Measurements from ENCODE around the gene C13orf46.
"Not testable (repeated sequence)": the region's sequence is repeated elsewhere in the genome, so short reads cannot be mapped to it uniquely, and the experiment has no call there.

Gene C13orf46

DNA sequence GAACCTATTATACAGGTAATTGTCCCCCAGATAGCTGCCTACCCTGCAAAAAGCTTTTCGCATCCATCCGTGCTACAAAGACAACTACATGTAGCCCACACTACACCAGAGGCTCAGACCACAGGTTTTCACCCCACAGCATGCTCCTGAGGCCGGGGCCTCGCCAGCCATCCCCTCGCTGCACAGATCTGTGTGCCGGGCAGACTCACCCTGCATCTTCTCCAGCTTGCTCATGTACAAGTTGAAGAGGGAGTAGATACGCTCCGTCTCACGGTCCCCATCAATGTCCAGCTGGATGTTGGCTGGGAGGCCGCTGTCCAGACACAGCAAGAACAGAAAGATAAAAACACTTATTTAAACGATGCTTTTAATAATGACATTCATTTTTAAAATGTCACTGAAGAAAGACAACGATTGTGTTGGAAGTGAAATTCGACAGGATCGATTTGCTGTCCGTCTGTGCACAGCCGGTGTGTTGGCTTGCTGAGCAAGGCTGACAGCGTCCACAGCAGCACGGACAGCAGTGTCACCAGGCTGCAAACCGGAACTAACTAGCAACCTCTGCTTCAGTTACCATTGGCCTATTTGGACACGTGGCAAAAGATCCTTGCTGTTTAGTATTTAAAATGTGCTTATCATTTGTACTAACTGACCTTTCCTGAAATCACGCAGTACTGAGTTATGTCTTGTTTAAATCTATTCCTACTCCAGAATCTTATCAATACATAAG is 18.6 kb upstream of the C13orf46 start:
- no peak for DNase-seq (ENCODE audit: low read depth in 3 of 3)

DNA sequence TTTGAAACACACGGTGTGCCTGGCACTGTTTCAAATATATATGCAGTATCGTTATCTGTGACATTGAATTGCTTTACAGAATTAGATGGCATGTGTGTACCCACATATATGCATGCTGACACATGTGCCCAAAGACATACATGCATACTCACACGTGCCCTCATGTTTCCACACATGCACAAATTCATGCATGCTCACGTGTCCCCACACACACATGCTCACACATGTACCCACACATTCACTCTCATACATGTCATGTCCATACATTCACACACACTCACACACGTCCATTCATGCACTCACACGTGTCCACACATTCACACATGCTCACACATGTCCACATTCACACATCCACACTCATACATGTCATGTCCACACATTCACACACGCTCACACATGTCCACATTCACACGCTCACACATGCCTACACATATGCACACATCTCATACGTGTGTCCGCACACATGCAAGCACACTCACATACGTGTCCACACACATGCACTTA is 17.9 kb upstream of the C13orf46 start:
- no peak for DNase-seq (ENCODE audit: low read depth in 3 of 3)

DNA sequence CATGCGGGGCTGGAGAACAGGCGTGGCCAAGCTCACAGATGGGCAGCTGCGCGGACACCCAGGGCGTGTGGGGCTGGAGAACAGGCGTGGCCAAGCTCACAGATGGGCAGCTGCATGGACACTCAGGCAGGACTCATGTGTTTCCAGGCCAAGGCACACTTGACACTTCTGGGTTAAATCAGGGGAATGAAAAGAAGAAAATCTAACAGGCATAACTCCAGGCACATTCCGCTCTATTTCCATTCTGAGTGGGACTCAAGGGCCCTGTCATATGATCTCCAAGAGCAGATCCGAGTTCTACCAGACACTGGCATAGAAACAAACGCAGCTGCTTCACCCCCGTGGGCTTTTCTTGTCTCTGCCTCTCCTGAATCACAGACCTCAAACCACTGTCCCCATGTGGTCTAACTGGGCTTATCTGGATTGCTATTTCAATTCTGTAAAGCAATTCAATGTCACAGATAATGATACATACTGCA is 17.4 kb upstream of the C13orf46 start:
- no peak for DNase-seq (ENCODE audit: low read depth in 3 of 3)

DNA sequence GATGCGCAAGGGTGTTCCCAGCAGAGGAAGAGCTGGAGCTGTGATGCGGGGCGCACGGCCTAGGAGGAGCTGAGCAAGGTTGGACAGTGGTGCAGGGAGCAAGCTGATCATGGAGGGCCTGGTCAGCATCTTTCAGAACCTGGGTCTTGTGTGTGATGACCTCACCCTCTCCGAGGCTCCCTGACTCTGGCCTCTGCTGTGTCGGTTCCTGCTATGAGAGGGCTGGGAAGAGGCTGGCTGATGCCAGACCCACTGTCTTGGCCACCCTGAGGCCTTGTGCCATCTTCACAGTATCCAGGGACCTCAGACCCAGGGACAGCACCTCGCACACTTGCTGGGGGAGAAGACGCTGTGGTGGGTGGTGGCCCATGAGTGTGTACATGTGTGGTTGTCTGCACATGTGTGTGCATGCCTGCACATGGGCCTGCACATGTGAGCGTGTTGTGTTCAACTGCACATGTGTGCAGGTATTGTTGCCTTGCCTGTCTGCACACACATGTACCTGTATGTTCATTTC is 16.5 kb upstream of the C13orf46 start:
- DNase-seq (ENCODE audit: low read depth in 3 of 3) = no peak

DNA sequence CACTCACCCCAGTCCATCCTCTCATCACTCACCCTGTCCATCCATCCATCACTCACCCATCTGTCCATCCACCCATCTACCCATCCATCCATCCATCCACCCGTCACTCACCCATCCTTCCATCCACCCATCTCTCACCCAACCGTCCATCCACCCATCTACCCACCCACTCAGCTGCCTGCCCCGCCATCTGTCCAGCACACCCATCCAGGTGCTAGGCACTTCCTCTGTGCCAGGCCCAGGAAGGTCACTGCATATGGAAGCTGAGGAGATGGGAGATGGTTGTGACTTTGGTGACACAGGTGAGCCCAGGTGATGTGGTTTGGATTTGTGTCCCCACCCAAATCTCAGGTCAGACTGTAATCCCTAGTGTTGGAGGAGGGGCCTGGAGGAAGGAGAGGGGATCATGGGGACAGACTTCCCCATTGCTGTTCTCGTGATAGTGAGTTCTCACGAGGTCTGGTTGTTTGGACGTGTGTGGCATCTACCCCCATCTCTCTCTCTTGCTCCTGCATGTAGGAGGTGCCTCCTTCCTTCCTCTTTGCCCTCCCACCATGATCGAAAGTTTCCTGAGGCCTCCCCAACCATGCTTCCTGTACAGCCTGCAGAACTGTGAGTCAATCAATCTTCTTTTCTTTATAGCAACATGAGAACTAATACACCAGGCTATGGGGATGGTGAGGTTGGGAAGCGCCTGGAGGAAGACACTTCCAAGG is 15.9 kb upstream of the C13orf46 start:
- no peak for DNase-seq (ENCODE audit: low read depth in 3 of 3)

DNA sequence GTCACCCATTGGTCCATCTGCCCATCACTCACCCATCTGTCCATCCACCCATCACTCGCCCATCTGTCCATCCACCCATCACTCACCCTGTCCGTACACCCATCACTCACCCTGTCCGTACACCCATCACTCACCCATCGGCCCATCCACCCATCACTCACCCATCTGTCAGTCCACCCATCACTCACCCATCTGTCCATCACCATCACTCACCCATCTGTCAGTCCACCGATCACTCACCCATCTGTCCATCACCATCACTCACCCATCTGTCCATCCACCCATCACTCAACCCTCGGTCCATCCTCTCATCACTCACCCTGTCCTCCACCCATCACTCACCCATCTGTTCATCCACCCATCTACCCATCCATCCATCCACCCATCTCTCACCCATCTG is 15.0 kb upstream of the C13orf46 start:
- DNase-seq (ENCODE audit: low read depth in 3 of 3) = not testable (repeated sequence)

DNA sequence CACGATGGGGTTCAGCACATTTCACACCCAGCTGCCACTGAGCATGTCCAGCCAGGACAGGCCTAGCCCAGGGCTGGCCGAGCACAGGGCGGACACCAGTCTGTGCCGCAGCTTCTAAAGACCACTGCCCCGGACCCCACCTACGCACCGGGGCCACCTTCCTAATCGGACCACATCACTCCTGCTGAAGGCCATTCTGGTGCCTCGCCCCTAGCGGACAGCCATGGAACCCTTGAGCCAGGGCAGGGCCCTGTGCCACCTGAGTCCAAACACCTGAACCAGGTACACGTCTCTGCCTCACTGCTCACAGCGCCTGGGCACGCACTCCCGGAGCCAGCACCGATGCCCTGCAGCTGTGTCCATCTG is 8.4 kb upstream of the C13orf46 start:
- DNase-seq (ENCODE audit: low read depth in 3 of 3) = no peak

DNA sequence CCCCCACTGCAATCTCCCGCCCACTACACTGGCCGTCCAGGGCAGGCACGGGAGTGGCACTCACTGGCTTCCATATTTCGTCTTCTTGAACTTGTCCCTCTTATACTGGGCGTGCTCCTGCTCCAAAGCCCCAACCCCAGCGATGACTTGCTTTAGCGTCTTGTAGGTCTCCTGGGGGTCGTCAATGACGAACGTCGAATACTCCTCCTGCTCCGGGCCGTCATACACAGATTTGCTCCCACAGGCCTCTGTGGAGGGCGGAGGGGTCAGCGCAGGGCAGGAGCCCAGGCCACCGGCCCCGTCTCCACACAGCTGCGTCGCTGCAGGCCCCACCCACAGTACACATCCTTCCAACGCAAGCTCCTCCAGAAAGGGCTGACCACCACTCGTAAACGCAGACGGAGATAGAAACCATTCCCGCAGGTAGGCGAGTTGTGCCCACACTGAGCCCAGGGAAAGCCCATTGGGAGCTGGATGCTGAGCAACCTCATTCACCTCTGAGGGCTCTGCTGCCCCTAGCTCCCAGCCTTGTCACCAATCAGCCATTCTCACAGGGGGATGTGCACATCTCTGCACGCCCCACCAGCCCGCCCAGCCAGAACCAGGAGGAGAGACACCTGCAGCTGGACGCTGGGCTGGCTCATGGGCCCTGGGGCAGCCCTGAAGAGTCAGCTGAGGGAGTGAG is 7.9 kb upstream of the C13orf46 start:
- DNase-seq (ENCODE audit: low read depth in 3 of 3) = no peak

DNA sequence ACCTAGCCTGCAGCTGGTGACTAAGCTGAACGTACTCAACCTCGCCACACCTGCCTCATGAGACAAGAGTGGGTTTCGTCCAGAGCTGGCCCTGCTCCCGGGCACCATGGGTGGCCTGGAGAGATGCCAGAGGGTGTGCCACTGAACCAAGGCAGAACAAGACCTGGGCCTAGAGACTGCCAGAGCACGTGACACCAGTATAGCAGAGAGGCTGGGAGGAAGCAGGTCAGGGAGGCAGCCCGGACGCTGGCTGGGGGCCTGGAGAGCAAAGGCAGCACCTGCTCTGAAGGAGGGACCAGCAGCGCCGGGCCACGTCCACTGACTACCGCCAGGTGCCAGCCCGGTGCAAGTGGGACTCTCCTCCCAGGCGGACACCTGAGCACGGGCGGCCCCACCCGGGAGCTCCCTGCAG is 7.3 kb upstream of the C13orf46 start:
- DNase-seq (ENCODE audit: low read depth in 3 of 3) = no peak

DNA sequence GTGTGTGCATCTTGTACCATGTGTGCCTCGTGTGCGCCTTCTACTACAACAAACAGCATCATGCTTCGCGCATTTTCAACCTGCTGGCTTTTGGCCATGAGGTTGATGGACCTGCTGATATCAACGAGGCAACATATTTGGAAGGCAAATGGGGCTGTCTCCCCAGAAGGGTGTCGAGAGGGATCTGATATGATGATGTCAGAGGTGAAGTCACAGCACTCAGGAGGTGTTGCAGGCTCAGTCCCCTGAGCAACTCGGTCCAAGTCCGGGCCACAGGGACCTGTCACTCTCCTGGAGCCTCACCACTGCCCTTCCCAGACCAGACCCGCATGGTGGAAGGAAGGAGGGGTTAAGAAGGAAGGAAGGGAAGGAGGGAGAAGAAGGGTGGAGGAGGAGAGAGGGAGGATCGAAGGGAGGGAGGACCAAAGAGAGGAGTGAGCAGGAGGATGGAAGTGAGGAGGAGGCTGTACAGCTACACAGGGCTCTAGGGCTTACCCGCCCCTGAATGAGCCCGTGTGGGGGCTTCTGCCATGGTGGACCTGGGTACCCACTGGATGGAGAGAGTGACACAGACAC is 6.7 kb upstream of the C13orf46 start:
- no peak for DNase-seq (ENCODE audit: low read depth in 3 of 3)

DNA sequence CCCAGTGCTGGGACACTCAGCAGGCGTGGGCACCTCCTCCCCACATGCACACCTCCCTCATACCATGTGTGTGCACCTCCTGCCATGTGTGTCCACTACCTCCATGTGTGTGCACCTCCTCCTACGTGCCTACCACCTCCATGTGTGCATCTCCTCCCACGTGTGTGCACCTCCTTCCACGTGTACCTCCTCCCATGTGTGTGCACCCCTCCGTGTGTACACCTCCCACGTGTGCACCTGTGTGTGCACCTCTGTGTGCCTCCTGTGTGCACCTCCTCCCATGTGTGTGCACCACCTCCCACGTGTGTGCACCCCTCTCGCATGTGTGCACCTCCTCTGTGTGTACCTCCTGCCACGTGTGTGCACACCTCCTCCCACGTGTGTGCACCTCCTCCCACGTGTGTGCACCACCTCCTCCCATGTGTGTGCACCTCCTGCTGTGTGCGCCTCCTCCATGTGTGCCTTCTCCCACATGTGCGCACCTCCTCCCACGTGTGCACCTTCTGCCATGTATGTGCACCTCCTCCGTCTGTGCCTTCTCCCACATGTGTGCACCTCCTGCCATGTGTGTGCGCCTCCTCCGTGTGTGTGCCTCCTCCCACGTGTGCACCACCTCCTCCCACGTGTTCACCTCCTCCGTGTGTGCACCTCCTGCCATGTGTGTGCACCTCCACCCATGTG is 6.1 kb upstream of the C13orf46 start:
- no peak for DNase-seq (ENCODE audit: low read depth in 3 of 3)

DNA sequence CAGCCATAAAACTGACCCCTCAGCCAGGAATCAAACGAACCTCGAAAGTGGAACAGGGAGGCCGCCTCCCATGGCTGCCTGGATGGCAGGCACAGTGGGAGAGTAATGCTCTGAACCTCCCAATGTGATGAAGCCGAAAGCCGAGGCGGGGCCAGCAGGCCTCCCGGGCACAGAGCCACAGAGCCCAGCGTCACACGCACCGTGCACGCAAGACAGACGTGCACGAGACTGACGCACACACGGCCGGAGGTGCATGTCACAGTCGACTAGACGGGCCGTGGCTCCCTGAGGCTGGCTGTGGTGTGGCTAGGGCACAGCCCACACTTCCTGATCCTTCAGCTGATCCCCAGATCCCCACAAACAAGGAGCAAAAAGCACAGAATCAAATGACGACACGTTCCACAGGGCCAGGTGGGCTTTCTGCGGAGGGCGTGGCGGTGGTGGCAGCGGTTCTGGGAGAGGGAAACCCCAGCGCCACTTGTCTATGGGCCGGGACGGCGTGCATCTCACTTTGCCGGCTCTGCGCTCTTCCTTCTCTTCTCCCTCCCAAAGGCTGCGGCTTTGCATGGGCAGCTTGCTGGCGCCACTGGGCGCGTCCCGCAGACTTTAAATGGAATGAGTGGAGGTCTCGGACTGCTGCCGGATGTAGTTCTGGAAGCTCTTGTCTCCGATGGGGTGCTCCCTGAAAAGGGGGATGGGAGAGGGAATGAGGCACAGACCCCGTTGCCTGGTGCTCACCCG is 5.0 kb upstream of the C13orf46 start:
- no peak for DNase-seq (ENCODE audit: low read depth in 3 of 3)

DNA sequence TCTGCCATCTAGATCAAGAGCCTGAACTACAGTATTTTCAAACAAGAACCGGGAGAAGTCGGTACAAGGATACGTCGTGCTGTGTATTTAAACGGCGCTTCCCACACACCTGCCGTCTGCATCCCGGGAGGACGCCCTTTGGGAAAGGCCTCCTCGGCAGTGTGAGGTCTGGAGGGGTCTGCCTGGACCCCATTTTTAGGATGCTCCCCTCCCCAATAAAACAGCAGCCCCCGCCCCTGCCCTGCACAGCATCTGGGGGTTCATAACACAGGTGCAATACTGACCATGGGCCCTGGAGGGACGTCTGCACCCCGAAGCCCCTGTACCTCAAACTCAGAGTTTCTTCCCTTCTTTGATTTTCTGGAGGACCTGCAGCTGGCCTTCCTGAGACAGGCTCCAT is 4.1 kb upstream of the C13orf46 start:
- DNase-seq (ENCODE audit: low read depth in 3 of 3) = no peak

DNA sequence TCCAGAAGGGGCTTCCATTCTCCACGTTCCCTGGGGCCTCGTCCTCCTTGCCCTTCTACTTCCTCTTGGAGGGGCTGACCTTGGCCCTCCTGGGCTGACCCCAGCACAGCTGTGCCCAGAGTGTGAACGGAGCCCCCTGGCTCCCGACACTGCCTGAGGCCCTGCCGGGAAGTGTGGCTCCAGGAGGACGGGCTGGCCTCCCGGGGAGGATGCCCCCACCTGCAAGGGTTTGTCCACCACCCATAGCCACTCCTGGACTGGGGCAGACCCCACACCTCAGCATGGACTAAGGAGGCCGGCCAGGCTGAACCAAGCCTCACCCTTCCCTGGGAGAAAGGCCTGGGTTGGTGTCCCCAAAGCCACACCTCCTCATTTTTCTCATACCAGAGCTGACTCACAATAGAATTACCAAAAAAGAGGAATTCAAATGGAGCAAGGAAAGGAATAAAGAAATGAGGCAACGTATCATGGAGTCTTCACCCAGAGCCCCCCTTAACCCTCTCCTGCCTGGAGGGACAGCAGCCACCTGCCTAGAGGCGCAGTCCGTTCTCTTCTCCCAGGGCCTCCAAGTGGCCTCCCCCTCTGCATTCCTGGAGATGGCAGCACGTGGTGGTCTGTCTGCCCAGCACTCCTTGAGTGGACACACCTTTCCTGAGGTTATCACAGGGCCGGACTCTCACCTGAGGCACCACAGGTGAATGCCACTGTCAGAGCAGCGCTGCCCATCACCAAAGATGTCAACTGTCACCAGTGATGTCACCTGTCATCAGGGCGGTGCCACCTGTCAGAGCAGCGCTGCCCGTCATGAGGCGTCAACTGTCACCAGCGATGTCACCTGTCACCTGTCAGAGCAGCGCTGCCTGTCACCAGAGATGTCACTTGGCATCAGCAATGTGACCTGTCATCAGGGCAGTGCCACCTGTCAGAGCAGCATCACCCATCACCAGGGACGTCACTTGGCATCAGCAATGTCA is 3.1 kb upstream of the C13orf46 start:
- no peak for DNase-seq (ENCODE audit: low read depth in 3 of 3)

DNA sequence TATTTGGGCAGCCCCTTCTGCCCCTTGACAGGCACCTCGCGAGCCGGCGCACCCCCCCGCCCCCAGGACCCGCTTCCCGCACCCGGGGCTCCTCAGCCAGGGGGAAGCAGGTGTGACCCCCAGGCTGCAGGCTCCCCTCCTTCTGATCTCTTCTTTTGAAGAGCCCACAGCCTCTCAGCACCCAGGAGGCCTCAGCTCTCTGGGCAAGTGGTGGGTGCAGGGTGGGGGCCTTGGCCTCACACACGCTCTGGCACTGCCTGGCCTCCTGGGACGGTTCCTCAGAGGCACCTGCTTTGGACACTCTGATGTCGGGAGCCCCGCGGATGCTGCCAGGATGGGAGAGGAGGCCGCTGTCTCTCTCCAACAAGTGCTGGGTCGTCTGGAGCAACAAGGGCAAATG is 1.5 kb upstream of the C13orf46 start:
- DNase-seq (ENCODE audit: low read depth in 3 of 3) = no peak

DNA sequence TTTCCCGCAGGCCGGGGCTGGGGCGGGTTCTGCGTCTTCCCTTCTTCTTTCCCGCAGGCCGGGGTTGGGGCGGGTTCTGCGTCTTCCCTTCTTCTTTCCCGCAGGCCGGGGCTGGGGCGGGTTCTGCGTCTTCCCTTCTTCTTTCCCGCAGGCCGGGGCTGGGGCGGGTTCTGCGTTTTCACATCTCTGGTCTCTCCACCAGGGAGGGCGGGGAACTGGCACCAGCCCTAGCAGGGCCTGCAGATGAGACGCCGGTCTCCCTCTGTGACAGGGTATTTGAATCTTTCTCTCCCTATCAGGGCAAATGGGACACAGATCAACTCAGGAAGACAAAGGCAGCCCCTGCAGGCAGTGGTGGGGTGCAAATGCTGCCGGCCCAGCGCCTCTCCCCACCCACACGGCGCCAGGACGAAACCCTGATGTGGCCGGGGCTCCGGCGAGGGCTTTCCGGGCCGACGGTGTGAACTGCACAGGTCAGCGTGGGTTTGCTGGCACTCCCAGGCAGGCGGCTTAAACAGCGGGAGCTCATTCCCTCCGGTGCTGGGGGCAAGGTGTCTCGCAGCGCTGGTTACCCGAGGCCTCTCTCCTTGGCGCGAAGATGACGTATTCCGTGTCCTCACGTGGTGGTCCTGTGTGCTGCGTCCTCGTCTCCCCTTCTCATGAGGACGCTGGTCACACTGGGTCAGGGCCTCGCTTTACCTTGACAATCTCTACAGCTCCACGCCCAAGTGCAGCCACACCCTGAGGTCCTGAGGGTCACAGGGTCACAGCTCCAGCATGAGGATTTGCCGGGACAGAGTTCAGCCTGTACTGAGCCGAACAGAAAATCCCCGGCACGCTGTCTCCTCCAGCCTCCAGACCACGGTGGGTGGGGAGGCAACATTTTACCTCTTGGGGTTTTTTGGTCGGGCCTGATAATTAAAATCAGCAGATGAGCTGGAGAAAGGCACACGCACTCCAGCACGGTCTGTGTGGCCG is 717 bp upstream of the C13orf46 start:
- DNase-seq (ENCODE audit: low read depth in 3 of 3) = no peak

DNA sequence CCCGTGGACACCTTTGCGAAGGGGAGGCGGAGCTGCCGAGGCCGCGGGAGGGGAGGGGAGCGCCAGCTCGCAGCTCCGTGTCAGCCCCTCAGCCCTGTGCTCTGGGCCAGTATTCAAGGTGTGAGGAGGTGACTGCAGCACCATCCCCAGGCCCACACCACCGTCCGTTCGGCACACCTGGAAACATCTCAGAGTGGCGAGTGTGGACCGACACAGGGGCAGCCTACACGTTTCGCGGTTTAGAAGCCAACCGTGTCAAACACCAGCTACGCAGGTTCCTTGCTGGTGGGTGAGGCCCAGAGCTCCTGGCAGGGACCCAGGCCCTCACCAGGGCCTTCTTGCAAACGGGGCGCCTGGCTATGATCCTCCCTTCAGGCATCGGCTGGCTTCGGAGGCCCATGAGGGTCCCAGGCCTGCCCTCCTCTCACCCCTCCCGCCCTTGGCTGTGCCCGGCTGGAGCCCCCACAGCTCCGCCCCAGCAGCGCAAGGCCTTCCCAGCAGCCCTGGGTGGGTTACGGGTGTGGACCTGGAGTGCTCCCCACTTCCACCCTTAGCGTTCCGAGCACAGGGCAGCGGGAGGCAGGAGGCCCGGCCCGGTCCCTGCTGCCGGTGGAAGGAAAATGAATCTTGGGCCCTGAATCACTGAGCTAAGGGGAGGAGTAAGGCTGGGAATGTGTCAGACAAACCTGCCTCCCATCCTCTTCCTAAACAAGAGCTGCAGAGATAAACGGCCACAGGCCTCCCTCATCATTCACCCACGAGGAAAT is 1.2 kb downstream of the C13orf46 start:
- DNase-seq (ENCODE audit: low read depth in 3 of 3) = no peak

Measured in stimulated activated CD4-positive, alpha-beta T cell treated with anti-CD3 and anti-CD28 coated beads, TNF-alpha, amount 100 ng/mL, for 4 hours (primary cell).